HL-60/S4 treated with retinoic acid at 250 ng/mL for 4 days and 3 days (cell line): Measurements from ENCODE around the gene RNF149.
"Not testable (repeated sequence)": the region's sequence is repeated elsewhere in the genome, so short reads cannot be mapped to it uniquely, and the experiment has no call there.

ENCODE experiments used
- in situ Hi-C: fragments of 300-500 bp; cut with MboI; formaldehyde crosslinking; loops from 2 replicates; pipeline ENCODE4 v1.7.0; 2022; ENCODE audit warnings: low sequenced_read_pairs

RNF149 gene

GRCh38 chr2:101308432-101309210 lies at the start of gene RNF149:
Gene RNF149, minus strand, starts transcription at chr2:101308701. Its CDS starts 113 bp downstream, at chr2:101308588.
- in situ Hi-C loops, result no loop called here

- in situ Hi-C loops, result no loop called here
These were observed 48.9 kb upstream of the RNF149 start for GRCh38 chr2:101357376-101357775.

- in situ Hi-C loops, result no loop called here
These were observed 48.0 kb upstream of the RNF149 start for GRCh38 chr2:101356521-101356920.

- in situ Hi-C loops, result no loop called here
These were observed 47.6 kb upstream of the RNF149 start for GRCh38 chr2:101356055-101356454.

GRCh38 chr2:101355401-101356054 lies 47.0 kb upstream of the RNF149 start:
- in situ Hi-C loops, result no loop called here

GRCh38 chr2:101354420-101355311 lies 46.2 kb upstream of the RNF149 start:
- in situ Hi-C loops, result no loop called here

- in situ Hi-C loops, result not testable (repeated sequence)
These were observed 44.1 kb upstream of the RNF149 start for GRCh38 chr2:101352631-101353030.

GRCh38 chr2:101351207-101351606 lies 42.7 kb upstream of the RNF149 start:
- in situ Hi-C loops, result no loop called here

GRCh38 chr2:101349893-101350662 lies 41.6 kb upstream of the RNF149 start:
- in situ Hi-C loops, result no loop called here

GRCh38 chr2:101348883-101349282 lies 40.4 kb upstream of the RNF149 start:
- in situ Hi-C loops, result no loop called here

GRCh38 chr2:101346909-101347308 lies 38.4 kb upstream of the RNF149 start:
- in situ Hi-C loops, result no loop called here

GRCh38 chr2:101344137-101344536 lies 35.6 kb upstream of the RNF149 start:
- in situ Hi-C loops, result no loop called here

GRCh38 chr2:101342625-101343008 lies 34.1 kb upstream of the RNF149 start:
- in situ Hi-C loops, result no loop called here

- in situ Hi-C loops, result no loop called here
These were observed 33.6 kb upstream of the RNF149 start for GRCh38 chr2:101341901-101342624.

- in situ Hi-C loops, result no loop called here
These were observed 32.9 kb upstream of the RNF149 start for GRCh38 chr2:101341421-101341820.

GRCh38 chr2:101340141-101340551 lies 31.6 kb upstream of the RNF149 start:
- in situ Hi-C loops, result no loop called here

- in situ Hi-C loops, result no loop called here
These were observed 30.9 kb upstream of the RNF149 start for GRCh38 chr2:101339266-101339880.

GRCh38 chr2:101337877-101338276 lies 29.4 kb upstream of the RNF149 start:
- in situ Hi-C loops, result no loop called here
